IMR-90 (cell line): Measurements from ENCODE around the gene NELL1. TPM values are rescaled to one million over a fixed set of nuclear protein-coding genes. Genes with fewer than 3 reads are reported as not detected.

Experiments
- microRNA-seq, 2 experiments: library from miRNA; stranded (forward) in 1 of 2; unstranded in 1 of 2; fragments of 10-50 nt in 1 of 2; fragments of <30 nt in 1 of 2; gene quantifications in 1 of 2; microRNA quantifications in 1 of 2; one replicate each; pipeline versions ENCODE3 to v1.1.0; 2013 to 2020; ENCODE audit not compliant: insufficient read depth in 1 of 2, insufficient read length in 1 of 2, unreplicated experiment in 1 of 2
- polyA plus RNA-seq, 3 experiments: library from polyadenylated mRNA; depleted of rRNA; stranded (reverse); fragments of >200 nt; gene quantifications; 2 replicates each; pipeline ENCODE4 v1.2.3, GENCODE V29; 2012; ENCODE audit warnings: low replicate concordance in 1 of 3
- small RNA-seq, 5 experiments: library from RNA; depleted of rRNA; stranded (forward); fragments of <200 nt; gene quantifications; one replicate each; pipeline ENCODE3, GENCODE V24; 2012
- total RNA-seq: library from RNA; depleted of rRNA; stranded (reverse); fragments of >200 nt; gene quantifications from 2 replicates; pipeline ENCODE4 v1.2.3, GENCODE V29; 2012; rRNA removed

Gene NELL1
- total and polyA plus RNA-seq, 2 of the 4 experiments (the other 2 are of a cell fraction) = not detected

Small RNAs within 50 kb of the gene (microRNA-seq; reads per million reads assigned to microRNA genes)
- gene RNA5SP336 (ENCODE audit: insufficient read depth, insufficient read length) (105 reads per million, percentile 81 among the genes with 10 or more reads in this experiment), gene RNA5SP337 (ENCODE audit: insufficient read depth, insufficient read length) (5.2 reads per million)

Small RNAs within 50 kb of the gene (small RNA-seq; reads per million reads assigned to genes)
- gene RNA5SP336 (2.7 to 46.6 (median 30.1) reads per million in 5 experiments), gene RNA5SP337 (0 to 0.61 (median 0) reads per million in 5 experiments)

Other genes with a start within 250 kb of the NELL1 start
- gene SLC6A5, start 70.0 kb upstream of the NELL1 start, total RNA-seq = not detected in 2 replicates
- gene SLC6A5, start 70.0 kb upstream of the NELL1 start, polyA plus RNA-seq (2012; rRNA removed) = not detected in 2 replicates